ENCODE measurements around the gene AMDHD2.

DNA sequence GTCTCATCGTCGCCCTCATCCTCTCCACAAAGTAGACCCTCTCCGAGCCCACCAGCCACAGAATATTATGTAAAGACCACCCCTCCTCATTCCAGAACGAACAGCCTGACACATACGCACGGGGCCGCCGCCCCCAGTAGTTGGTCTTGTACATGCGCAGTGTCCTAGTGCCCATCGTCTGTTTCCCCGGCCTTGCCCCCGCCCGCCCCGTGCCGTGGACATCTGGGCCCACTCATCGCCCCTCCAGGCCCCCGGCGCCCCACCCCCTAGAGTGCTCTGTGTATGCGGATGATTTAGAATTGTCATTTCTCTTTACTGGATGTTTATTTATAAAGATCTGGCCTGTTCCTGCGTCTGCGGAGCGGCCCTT lies 475 bp upstream of the AMDHD2 start:
- TF ChIP-seq CTCF (IDR thresholded peaks at IDR 0.05; ENCODE audit: low read depth, low read length, poor library complexity, severe bottlenecking) (no peak), EZH2phosphoT487 (IDR thresholded peaks at IDR 0.05; ENCODE audit: borderline replicate concordance, low read length) (no peak)

Data from DOHH2 (cell line).